T-helper 9 cell (primary cell): ENCODE data around the gene HCCS.

ENCODE experiments used
- DNase-seq: peaks from one replicate; pipeline ENCODE4 v3.0.0-alpha.2; 2020

HCCS gene

DNA sequence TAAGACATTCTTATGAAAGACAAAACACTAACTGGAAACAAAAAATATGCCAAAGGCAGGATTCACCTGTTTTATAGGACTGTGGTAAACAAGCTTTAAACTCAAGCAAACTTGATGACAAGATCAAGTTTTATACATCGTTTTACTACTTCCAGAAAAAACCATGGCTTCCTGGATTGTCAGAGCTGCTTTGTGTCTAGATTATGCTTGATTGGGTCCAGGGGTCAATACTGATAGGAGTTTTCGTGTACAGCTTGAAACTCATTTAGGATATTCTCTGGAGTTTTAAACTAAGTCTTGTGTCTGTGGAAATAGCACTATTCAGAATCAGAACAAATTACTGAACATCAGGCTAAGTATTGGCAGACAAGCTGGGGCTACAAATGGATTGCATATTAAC lies 13.0 kb downstream of the HCCS start:
- DNase-seq, result no peak

DNA sequence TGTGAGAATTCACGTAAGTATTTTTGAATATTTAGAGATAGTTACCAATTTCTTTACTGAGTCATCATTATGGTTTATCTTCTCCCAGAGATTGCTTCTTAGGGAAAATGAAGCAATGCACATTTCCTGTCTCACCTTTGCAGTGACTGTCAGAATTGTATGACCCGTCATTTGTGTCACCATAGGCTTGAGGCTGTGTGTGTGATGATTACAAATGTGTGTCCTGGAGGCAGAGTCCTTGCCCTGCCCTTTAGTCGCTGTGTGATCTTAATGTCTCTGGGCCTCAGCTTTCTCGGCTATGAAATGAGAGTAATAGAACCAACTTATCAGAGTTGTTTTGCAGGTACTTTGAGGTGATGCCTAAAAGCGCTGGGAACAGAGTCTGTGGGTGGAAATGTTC lies 13.9 kb downstream of the HCCS start:
- no peak for DNase-seq

DNA sequence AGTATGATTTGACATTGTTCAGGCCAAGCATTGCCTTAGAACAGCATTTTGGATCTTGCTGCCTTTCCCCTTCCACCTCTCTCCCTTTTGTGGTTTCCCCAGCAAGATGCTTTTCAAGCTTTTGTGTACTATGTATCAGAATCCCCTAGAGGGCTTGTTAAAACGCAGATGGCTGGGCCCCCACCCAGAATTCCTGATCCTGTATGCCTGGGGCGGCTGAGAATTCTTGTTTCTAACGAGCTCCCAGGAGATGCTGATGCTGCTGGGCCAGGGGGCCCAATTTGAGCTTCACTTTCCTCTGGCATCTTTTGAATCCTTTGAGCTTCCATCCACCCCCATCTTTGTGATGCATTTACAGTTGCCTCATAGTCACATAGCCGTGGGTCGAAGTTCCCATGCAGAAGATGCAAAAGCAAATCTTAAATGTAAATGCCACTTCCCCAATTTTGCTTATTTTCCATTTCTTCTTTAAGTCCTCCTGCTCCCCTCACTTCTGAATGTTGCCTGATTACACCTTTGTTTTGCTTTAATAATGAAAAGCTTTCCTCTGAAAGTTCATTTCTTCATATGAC lies 18.5 kb downstream of the HCCS start:
- no peak for DNase-seq

DNA sequence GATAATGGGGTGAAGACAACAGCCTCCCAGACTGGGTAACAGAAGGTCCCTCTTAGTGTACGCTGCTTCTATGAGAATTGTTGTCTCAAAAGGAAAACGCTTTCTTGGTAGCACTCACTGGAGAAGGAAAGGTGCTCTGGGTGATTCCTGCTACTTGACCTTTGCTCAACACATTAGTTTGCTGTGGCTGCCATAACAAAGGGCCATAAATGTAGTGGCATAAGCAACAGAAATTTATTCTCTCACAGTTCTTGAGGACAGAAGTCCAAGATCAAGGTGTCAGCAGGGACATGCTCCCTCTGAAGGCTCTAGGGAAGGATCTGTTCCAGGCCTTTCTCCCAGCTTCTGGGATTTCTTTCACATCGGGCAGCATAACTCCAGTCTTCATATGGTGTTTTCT lies 19.0 kb downstream of the HCCS start:
- no peak for DNase-seq

DNA sequence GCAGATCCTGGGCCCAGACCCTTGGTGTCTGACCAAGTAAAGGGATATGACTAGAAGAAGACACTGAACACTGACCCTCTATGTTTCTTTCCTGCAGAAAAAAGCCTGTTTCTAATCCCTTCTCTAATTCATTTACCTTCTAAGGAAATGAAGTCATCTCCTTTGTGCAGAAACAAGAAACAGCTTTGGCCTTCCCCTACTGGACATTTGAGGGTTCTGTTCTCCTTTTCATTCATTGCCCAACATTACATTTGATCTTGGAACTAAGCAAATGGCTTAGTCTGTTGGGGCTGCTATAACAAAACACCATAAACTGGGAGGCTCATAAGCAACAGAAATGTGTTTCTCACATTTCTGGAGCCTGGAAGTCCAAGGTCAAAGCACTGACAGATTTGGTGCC lies 20.0 kb downstream of the HCCS start:
- no peak for DNase-seq

DNA sequence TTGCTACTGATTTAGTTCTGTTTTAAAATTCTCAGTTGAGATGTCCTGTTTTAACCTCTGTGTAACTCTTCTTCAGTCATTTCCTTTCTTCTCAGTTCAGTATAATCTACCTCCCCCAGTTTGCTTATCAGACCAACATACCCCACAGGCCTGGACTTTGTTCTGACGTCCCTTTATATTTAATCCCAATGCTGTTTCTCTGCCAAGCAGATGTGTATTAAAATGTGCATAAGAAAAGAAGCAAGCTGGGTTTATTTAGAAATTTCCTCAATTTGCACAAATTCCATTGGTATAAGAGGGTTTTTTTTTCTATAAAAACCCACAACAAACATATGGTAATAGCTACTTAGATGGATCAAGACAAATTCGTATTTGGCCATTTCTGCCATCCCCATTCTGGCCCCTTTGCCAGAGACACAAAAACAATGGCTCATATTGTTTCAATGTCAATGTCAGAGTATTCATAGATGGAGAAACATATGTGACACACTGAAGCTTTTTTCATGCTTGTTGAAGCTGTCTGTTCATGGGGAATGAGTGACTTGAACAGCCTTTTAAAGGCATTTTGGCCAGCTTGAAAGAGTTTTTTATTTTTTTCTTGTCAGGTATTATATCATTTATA lies 24.5 kb downstream of the HCCS start:
- no peak for DNase-seq

DNA sequence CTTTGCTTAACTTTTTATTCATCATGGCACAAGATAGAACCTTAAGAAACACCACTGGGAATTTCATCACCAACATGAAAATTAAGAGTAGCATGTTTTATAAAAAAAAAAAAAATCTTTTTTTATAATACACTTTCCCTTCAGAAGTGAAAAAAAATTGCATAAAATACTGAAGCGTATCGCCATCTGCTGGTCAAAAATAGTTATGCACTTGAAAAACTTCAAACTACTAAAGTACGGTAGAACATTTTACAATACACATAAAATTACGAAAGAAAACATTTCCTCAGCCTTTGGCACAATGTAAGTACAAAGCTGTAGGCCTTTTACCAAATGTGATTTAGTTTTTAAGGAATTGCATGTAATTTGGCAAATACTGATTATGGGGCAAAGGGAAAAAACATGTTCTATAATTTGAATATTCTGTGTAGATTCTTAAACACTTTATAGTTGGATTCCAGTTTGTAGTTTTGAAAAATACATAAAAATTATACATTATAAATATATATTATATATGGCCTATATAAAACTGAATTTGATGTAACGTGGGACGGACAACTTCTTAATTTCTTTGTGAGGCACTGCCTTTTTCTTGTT lies 26.5 kb downstream of the HCCS start:
- DNase-seq, result no peak

DNA sequence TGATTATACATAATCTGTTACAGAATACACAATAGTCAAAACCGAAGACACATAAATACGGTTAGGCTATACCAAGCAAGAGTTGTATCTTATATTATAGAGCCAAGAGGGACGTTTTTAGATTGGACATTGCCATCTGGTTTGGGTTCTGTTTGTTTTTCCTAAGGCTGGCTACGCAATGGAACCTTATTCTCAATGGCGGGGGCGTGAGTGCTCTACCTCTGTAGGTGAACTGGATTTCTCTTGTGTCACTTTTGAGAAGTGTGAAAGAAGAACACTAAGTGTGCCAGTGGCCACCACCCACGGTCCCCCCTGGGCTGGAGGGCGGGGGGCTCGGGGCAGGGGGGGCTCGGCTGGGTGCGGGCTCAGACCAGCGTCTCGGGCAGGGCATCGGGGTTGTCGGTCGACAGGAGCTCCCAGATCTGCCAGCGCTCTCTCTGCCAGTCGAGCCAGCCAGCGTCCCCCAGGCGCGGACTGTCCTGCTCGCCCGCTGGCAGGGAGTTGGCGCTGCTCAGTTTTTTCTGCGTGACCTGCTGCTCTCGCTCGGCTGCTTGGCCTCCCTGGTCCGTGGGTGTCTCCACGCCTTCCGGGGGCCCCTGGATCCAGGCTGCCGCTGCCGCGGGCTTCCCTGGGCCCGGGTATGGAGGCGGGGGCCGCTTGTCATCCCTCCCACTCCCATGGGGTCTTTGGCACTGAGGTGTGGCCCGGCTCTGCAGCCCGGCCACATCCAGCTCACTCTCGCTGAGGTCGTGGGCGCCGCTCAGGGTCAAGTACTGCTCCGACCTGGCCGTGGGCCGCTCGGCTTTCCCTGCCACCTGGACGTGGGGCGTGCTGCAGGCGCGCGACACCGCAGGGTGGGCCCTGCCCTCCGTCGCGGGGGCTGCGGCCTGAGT lies 27.6 kb downstream of the HCCS start:
- no peak for DNase-seq

DNA sequence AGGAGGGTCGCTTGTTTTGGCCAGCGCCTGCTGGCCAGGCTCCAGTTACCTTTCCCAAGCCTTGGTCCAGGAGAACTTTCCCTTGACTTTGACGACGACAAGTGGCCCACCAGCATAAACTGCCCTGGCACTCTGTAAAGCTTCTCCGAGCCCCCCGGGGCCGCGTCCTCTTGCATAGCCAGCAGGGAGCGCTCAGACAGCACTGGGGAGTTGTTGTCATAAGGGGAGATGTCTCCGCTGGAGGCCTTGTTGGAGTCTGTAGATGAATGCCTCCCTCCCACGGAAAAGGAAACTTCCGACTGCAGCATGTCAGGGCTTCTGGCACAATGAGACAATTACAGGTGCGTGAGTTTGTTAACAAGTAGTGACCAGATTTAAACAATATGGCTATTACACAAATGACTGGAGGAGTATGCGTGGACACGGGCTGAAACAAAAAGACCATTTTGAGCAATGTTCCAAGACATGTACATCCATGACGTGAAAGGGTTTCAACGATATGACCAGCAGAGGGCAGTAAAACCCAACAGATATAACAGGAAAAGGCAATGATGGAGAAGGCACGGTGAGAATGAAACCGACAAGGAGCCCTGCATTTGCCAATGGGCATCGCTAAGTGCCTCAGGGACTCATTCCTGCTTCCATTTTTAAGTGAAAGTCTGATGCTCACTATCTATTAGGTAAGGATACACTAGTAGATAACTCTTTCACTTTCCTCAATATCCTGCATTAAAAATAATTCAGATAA lies 33.0 kb downstream of the HCCS start:
- DNase-seq, result peak; percentile 16

DNA sequence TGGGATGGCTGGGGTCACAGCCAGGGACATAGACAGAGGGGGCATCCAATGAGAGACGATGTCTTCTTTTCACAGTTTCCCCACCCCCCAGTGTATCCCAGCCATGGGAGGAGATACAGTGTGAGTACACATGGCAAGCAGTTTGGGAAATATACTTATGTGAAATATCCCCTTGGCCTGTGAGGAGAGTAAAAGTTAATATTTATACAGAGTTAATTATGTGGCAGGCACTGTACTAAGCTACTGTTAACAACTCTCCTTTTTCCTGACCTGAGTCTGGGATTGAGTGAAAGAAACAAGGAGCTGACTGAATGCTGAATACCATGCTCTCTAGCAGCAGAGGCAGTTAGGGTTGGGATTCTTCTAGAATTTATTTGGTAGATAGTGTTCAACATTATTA lies 35.3 kb downstream of the HCCS start:
- DNase-seq, result no peak

DNA sequence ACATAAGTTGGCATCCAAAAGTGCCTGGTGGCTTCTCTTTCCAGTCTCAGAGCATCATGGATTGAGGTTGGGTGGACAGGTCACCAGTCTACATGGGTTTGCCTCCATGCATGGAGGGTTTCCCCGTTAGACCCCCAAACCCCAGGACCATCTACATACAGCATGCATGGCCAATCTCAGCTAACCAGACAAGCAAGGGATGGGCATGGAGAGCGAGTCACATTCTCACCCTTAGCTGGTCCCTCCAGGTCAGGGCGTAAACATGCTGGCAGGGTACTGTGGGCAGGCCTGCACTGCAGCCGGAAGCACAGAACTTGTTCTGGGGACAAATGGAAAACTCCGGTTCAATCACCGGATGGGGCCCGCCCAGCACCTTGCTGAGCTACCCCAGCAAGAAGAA lies 37.3 kb downstream of the HCCS start:
- no peak for DNase-seq

DNA sequence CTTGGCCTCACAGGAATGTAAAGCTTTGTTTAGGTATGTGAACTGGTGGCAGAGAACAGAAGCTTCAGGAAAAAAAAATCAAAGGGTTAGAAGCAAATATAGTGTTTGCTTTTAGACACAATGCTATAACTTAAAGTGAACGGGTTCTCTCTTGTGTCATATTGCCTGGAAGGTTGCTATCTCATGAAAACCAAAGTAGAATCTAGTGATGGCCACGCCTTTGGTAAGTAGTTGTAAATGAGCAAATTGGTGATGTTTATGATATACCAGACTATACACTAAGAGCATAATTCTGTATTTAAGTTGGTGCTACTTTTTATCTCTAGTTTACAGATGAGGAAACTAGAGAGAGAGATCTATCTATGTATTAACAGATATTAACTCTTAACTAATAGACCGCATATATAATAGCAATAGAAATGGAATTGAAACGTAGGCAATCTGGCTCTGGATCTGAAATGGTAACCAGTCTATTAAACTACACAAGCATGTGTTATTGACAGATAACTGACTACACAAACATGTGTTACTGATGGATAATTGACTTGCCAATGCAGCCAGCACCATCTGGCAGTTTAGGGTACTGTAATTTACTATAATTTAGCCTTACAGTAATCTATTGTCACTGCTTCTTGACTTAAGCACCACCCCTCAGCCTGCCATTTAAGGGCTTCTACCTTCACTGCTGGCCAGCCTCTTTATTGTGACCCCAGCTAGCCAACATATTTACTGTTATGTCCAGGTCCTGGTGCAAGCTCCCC lies 40.8 kb downstream of the HCCS start:
- no peak for DNase-seq

DNA sequence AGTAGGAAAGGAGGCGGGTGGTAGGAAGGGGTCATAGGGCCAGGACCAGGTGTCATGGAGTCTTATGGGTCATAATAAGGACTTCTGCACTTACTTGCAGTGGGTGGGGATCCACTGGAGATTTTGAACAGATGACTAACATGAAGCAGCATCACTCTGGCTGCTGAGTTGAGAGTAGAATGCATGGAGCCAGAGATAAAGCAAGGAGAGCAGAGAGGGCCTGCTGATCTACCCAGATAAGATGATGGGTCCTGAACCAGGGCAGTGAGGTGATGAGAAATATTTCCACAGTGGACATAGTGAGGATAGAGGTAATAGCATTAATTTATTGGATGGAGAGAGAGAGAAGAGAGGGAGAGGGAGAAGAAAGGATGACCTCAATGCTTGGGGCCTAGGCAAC lies 48.0 kb downstream of the HCCS start:
- no peak for DNase-seq

DNA sequence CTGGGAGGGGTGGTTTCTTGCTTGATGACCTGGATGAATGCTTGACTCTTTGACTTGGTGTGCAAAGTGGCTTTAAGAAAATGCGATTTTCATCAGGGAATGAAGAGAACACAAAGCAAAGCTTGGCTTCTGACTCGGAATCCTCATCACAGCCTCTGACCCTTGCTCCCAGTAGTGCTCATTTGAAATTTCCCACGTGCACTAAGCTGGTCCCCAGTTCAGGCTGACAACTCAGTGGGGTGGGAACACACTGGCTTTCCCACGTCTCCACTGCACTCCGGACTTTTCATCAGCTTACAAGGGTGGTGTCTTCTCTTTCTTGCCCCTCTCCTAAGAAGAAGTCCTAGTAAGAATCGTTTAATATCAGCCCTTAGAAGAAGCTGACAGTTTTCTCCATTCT lies 53.3 kb downstream of the HCCS start:
- DNase-seq, result no peak

DNA sequence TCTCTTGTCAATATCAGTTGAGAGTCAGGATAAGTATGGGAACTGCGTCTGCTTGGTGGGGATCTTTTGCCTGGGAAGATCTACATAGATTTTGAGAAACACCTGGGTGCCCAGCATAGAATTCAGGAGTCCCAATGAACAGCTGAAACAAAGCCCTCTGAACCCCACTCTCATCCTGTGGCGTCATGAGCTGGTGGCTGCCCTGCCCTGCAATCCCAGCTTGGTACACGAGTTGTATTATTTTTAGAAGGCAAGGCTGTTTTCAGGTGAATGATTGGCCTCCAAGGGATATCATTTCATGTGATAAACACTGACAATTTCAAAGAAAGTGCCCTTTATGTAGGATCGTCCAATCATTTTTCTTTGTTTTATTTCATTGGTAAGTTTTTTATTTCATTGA lies 60.8 kb downstream of the HCCS start:
- no peak for DNase-seq

DNA sequence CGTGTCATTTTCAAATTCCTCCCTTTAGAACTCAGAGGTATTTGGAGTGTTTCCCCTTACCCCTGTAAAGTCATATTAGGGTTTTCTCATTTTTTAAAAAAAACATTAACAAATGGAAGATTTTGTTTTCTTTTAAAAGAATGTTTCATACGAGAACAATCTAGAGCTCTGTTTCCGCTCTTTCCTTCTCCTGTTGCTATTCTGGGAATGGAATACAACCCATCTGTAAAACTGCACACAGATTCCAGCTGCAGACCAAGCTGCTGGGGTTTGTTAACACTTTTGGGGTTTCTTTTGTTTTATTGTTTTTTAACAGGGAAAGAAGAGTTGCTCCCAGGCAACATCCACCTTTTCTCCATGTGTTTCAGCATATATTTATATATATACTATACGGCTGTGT lies 61.3 kb downstream of the HCCS start:
- no peak for DNase-seq
